Breast epithelium (tissue), 4 donors: Measurements from ENCODE around the gene TRIM59. TPM values are rescaled to one million over a fixed set of nuclear protein-coding genes. Genes with fewer than 3 reads are reported as not detected.

Experiments
- DNase-seq, 2 donors: peaks; one replicate each; pipeline ENCODE4 v3.0.0-alpha.2; 2019; ENCODE audit warnings: low spot score in 2 of 2
- H3K27ac ChIP-seq, 2 donors: fragments of 200-600 bp; sonication (generic) in 1 of 2; one replicate each; pipeline ENCODE4 v1.5.1; 2016 to 2019; ENCODE audit warnings: mild to moderate bottlenecking in 1 of 2
- H3K27me3 ChIP-seq, 2 donors: fragments of 200-600 bp; sonication (generic) in 1 of 2; one replicate each; pipeline versions ENCODE4 v1.5.1 to v1.6.0; 2017 to 2019; ENCODE audit warnings: control low read depth in 1 of 2, mild to moderate bottlenecking in 1 of 2
- H3K36me3 ChIP-seq: fragments of 200-600 bp; one replicate; pipeline ENCODE4 v1.5.1; 2019
- H3K4me1 ChIP-seq, 2 donors: fragments of 200-600 bp; sonication (generic); one replicate each; pipeline ENCODE4 v1.5.1; 2016 to 2019; ENCODE audit warnings: control low read depth in 1 of 2
- H3K4me3 ChIP-seq, 3 donors: fragments of 200-600 bp; sonication (generic); 1 replicate in 2 of 3; 2 replicates in 1 of 3; pipeline ENCODE4 v1.5.1; 2016 to 2019; ENCODE audit warnings: mild to moderate bottlenecking in 3 of 3, moderate library complexity in 2 of 3
- H3K9me3 ChIP-seq, 2 donors: fragments of 200-600 bp; sonication (generic) in 1 of 2; one replicate each; pipeline ENCODE4 v1.5.1; 2016 to 2019; ENCODE audit warnings: control low read depth in 1 of 2
- POLR2A ChIP-seq: fragments of 450-650 bp; IDR thresholded peaks from one replicate; pipeline ENCODE4 v1.6.1; 2016; ENCODE audit warnings: antibody characterized with exemption, mild to moderate bottlenecking, moderate library complexity
- POLR2AphosphoS5 ChIP-seq, 3 donors: sonication (generic); formaldehyde crosslinking; IDR thresholded peaks; one replicate each; pipeline ENCODE4 v1.6.1; 2017; ENCODE audit warnings: antibody characterized with exemption in 3 of 3
- intact Hi-C: fragments of 100-400 bp; cut with DNase I; formaldehyde crosslinking; loops from one replicate; pipeline ENCODE4 v1.15.1; 2023; ENCODE audit warnings: low total_unique reads
- total RNA-seq, 3 donors: library from RNA; depleted of rRNA; stranded (reverse); fragments of >200 nt; gene quantifications; one replicate each; pipeline ENCODE4 v1.1.0, GENCODE V29; 2016
- TF ChIP-seq, protein P1 (sequence below), 3 donors: fragments of 450-650 bp; IDR thresholded peaks; one replicate each; pipeline ENCODE4 v1.5.1; 2016 to 2017; ENCODE audit warnings: antibody characterized with exemption in 3 of 3, mild to moderate bottlenecking in 3 of 3, moderate library complexity in 3 of 3

Gene TRIM59
- total RNA-seq, 3 donors from 2014 or later: 0.64 to 5.0 (median 3.9) TPM

- no peak overlapping the region for H3K4me3 ChIP-seq
- no peak for DNase-seq
- intact Hi-C loops: no loop called here
- H3K9me3 ChIP-seq: peaks cover 12 to 20% of the 10 kb centered on the region in 2 donors
- H3K36me3 ChIP-seq: no peaks in the 10 kb centered on the region
- H3K4me1 ChIP-seq: no peaks in the 10 kb centered on the region
- TF ChIP-seq POLR2A (no peak), POLR2AphosphoS5 (IDR thresholded peaks at IDR 0.05) (no peak)
- TF ChIP-seq, protein P1, sequence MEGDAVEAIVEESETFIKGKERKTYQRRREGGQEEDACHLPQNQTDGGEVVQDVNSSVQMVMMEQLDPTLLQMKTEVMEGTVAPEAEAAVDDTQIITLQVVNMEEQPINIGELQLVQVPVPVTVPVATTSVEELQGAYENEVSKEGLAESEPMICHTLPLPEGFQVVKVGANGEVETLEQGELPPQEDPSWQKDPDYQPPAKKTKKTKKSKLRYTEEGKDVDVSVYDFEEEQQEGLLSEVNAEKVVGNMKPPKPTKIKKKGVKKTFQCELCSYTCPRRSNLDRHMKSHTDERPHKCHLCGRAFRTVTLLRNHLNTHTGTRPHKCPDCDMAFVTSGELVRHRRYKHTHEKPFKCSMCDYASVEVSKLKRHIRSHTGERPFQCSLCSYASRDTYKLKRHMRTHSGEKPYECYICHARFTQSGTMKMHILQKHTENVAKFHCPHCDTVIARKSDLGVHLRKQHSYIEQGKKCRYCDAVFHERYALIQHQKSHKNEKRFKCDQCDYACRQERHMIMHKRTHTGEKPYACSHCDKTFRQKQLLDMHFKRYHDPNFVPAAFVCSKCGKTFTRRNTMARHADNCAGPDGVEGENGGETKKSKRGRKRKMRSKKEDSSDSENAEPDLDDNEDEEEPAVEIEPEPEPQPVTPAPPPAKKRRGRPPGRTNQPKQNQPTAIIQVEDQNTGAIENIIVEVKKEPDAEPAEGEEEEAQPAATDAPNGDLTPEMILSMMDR (IDR thresholded peaks at IDR 0.05): no peak
- no peak overlapping the region for H3K27ac ChIP-seq
- H3K27me3 ChIP-seq: no peaks in the 10 kb centered on the region
Observed at GRCh38 chr3:160472344-160472743, 22.8 kb upstream of the TRIM59 start.

GRCh38 chr3:160471892-160472291, 22.3 kb upstream of the TRIM59 start:
- Histone ChIP-seq H3K27ac (no peak overlapping the region), H3K36me3 (no peaks in the 10 kb centered on the region), H3K9me3 (peaks cover 12 to 20% of the 10 kb centered on the region in 2 donors), H3K27me3 (no peaks in the 10 kb centered on the region), H3K4me3 (no peak overlapping the region), H3K4me1 (no peaks in the 10 kb centered on the region)
- TF ChIP-seq, protein P1 (IDR thresholded peaks at IDR 0.05): no peak
- TF ChIP-seq POLR2AphosphoS5 (IDR thresholded peaks at IDR 0.05) (no peak), POLR2A (no peak)
- no peak for DNase-seq
- intact Hi-C loops: no loop called here

GRCh38 chr3:160470181-160470580, 20.6 kb upstream of the TRIM59 start:
- intact Hi-C loops: no loop called here
- no peaks in the 10 kb centered on the region for H3K4me1 ChIP-seq
- H3K27me3 ChIP-seq: no peaks in the 10 kb centered on the region
- H3K36me3 ChIP-seq: no peaks in the 10 kb centered on the region
- DNase-seq: no peak
- no peak overlapping the region for H3K27ac ChIP-seq
- TF ChIP-seq POLR2AphosphoS5 (IDR thresholded peaks at IDR 0.05): no peak
- no peak for TF ChIP-seq POLR2A
- TF ChIP-seq, protein P1 (IDR thresholded peaks at IDR 0.05): no peak
- H3K9me3 ChIP-seq: peaks cover 12 to 20% of the 10 kb centered on the region in 2 donors
- no peak overlapping the region for H3K4me3 ChIP-seq

- H3K9me3 ChIP-seq: peaks cover 0 to 5% of the 10 kb centered on the region in 2 donors
- no peaks in the 10 kb centered on the region for H3K4me1 ChIP-seq
- H3K36me3 ChIP-seq: no peaks in the 10 kb centered on the region
- H3K27me3 ChIP-seq: no peaks in the 10 kb centered on the region
- intact Hi-C loops: no loop called here
- no peak overlapping the region for H3K27ac ChIP-seq
- no peak overlapping the region for H3K4me3 ChIP-seq
- DNase-seq: no peak
- TF ChIP-seq, protein P1 (IDR thresholded peaks at IDR 0.05): no peak
- TF ChIP-seq POLR2A: no peak
- no peak for TF ChIP-seq POLR2AphosphoS5 (IDR thresholded peaks at IDR 0.05)
Observed at GRCh38 chr3:160464971-160465370, 15.4 kb upstream of the TRIM59 start.

DNA sequence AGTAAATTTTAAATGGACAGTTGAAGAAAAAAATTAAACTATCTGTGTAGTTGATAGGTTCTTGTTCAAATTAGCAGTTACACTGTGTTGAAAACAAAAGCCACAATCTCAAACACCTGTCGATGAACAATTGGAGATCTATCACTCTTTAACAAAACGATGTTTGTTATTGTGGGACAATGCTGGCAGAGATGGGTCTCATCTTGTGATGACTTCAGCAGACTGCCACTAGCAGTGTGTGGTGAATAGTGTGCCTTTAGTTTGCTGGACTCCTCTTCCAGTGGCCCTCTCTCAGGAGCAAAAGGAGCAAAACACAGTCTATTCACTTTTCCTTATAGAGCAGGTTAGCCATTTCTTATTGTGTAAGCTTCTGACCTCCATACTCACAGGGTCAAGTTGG, 14.7 kb upstream of the TRIM59 start:
- Histone ChIP-seq H3K36me3 (no peaks in the 10 kb centered on the region), H3K4me1 (no peaks in the 10 kb centered on the region), H3K9me3 (no peaks in the 10 kb centered on the region), H3K27me3 (no peaks in the 10 kb centered on the region), H3K4me3 (no peak overlapping the region), H3K27ac (no peak overlapping the region)
- no peak for TF ChIP-seq POLR2A
- DNase-seq: no peak
- intact Hi-C loops: no loop called here

- H3K27ac ChIP-seq: no peak overlapping the region
- no peaks in the 10 kb centered on the region for H3K4me1 ChIP-seq
- H3K27me3 ChIP-seq: no peaks in the 10 kb centered on the region
- TF ChIP-seq, protein P1 (IDR thresholded peaks at IDR 0.05): no peak
- TF ChIP-seq POLR2AphosphoS5 (IDR thresholded peaks at IDR 0.05) (no peak), POLR2A (no peak)
- intact Hi-C loops: no loop called here
- H3K9me3 ChIP-seq: no peaks in the 10 kb centered on the region
- no peaks in the 10 kb centered on the region for H3K36me3 ChIP-seq
- DNase-seq: no peak
- no peak overlapping the region for H3K4me3 ChIP-seq
Observed at GRCh38 chr3:160460033-160460432, 10.4 kb upstream of the TRIM59 start.
